K562 (cell line): ENCODE data around the gene MICAL2. TPM values are rescaled to one million over a fixed set of nuclear protein-coding genes. Genes with fewer than 3 reads are reported as not detected.

ENCODE experiments used
- DEAF1 ChIP-seq: fragments of 450-650 bp; formaldehyde crosslinking; IDR thresholded peaks from 2 replicates; pipeline ENCODE4 v1.4.0; 2020; ENCODE audit warnings: mild to moderate bottlenecking, moderate library complexity
- ETS2 ChIP-seq: IDR thresholded peaks from 2 replicates; pipeline ENCODE4 v1.6.1; 2016; ENCODE audit warnings: borderline replicate concordance, missing genetic modification characterization, mild to moderate bottlenecking, moderate library complexity, missing compliant biosample characterization; ENCODE audit not compliant: poor library complexity, severe bottlenecking
- GATAD2A ChIP-seq: fragments of 450-650 bp; IDR thresholded peaks from 2 replicates; pipeline ENCODE4 v1.6.1; 2017
- GTF3C2 ChIP-seq: IDR thresholded peaks from 3 replicates; pipeline ENCODE4 v1.6.1; 2011; ENCODE audit warnings: borderline replicate concordance, mild to moderate bottlenecking, moderate library complexity; ENCODE audit not compliant: insufficient read length; ENCODE audit errors: extremely low read depth
- MEIS2 ChIP-seq: fragments of 450-650 bp; IDR thresholded peaks from 2 replicates; pipeline ENCODE4 v1.6.1; 2014; ENCODE audit warnings: mild to moderate bottlenecking; ENCODE audit not compliant: partially characterized antibody
- MTA2 ChIP-seq: fragments of 450-650 bp; IDR thresholded peaks from 2 replicates; pipeline ENCODE4 v1.6.1; 2016; ENCODE audit warnings: low read depth
- MXI1 ChIP-seq: IDR thresholded peaks from 2 replicates; pipeline ENCODE4 v1.6.1; 2011; ENCODE audit warnings: low read depth, mild to moderate bottlenecking, improper control_type of control experiment, low read length
- NFATC3 ChIP-seq: fragments of 450-650 bp; IDR thresholded peaks from 2 replicates; pipeline ENCODE4 v1.6.1; 2017; ENCODE audit warnings: mild to moderate bottlenecking
- TBL1XR1 ChIP-seq, 2 experiments: IDR thresholded peaks; 2 replicates each; pipeline ENCODE4 v1.6.1; 2012; ENCODE audit warnings: improper control_type of control experiment in 2 of 2, low read length in 2 of 2, mild to moderate bottlenecking in 1 of 2
- TEAD4 ChIP-seq, 2 experiments: sonication (generic) in 1 of 2; formaldehyde crosslinking in 1 of 2; IDR thresholded peaks; 2 replicates each; pipeline versions ENCODE4 v1.6.1 to v1.8.0; 2012 to 2022; ENCODE audit warnings: borderline replicate concordance in 1 of 2, inconsistent platforms in 1 of 2, low read length in 1 of 2, mild to moderate bottlenecking in 1 of 2, missing genetic modification reagents in 1 of 2
- ZFP36 ChIP-seq: fragments of 150-350 bp; IDR thresholded peaks from 2 replicates; pipeline ENCODE4 v1.6.1; 2018; ENCODE audit warnings: low read length, low read depth; ENCODE audit not compliant: partially characterized antibody
- ZNF174 ChIP-seq: fragments of 250-450 bp; sonication (Bioruptor Pico); IDR thresholded peaks from 2 replicates; pipeline ENCODE4 v1.4.0; 2020; ENCODE audit warnings: mild to moderate bottlenecking
- ZNF316 ChIP-seq: fragments of 450-650 bp; IDR thresholded peaks from 2 replicates; pipeline ENCODE4 v1.6.1; 2016
- polyA plus RNA-seq, 8 experiments: library from polyadenylated mRNA; depleted of rRNA in 4 of 8; stranded (reverse) in 5 of 8; unstranded in 3 of 8; fragments of >200 nt; fragmentation: Nextera tagmentation in 2 of 8; fragmentation: Illumina TruSeq in 1 of 8; extraction: Ambion mirVana in 2 of 8; extraction: Trizol in 1 of 8; gene quantifications; 2 replicates each; pipeline versions ENCODE4 v1.2.1 to v1.2.3, GENCODE V29; 2011 to 2014; ENCODE audit warnings: inconsistent platforms in 1 of 8, missing spikeins in 1 of 8
- total RNA-seq, 7 experiments: library from RNA; depleted of rRNA in 6 of 7; stranded (reverse); fragments of >200 nt in 6 of 7; fragmentation: Illumina TruSeq in 2 of 7; extraction: Trizol in 2 of 7; gene quantifications; 2 replicates each; pipeline versions ENCODE4 v1.2.1 to v1.2.3, GENCODE V29; 2011 to 2021; ENCODE audit warnings: low replicate concordance in 1 of 7
- TF ChIP-seq, protein P1 (sequence below), 2 experiments: IDR thresholded peaks; 2 replicates each; pipeline ENCODE4 v1.6.1; 2011; ENCODE audit warnings: borderline replicate concordance in 1 of 2, control low read depth in 1 of 2, low read depth in 1 of 2, low read length in 1 of 2, mild to moderate bottlenecking in 1 of 2, mixed read lengths in 1 of 2, moderate library complexity in 1 of 2; ENCODE audit not compliant: insufficient read depth in 1 of 2, insufficient read length in 1 of 2, poor library complexity in 1 of 2, severe bottlenecking in 1 of 2; ENCODE audit errors: extremely low read depth in 1 of 2
- TF ChIP-seq, protein P2 (sequence below), 2 experiments: fragments of 250-450 bp in 1 of 2; fragments of 450-650 bp in 1 of 2; sonication (Bioruptor Pico) in 1 of 2; IDR thresholded peaks; 2 replicates each; pipeline versions ENCODE4 v1.6.1 to v1.8.0; 2016 to 2021; ENCODE audit warnings: mild to moderate bottlenecking in 2 of 2, moderate library complexity in 2 of 2, missing compliant biosample characterization in 1 of 2, missing genetic modification characterization in 1 of 2

Gene MICAL2
- total and polyA plus RNA-seq, 9 of the 15 experiments (the other 6 are each of a cell fraction or from before 2014, with no cell fraction given) = 4.7 to 64.2 (median 33.6) TPM

GRCh38 chr11:12120031-12121008, 9.9 kb downstream of the MICAL2 start (continued):
- TF ChIP-seq, protein P1, sequence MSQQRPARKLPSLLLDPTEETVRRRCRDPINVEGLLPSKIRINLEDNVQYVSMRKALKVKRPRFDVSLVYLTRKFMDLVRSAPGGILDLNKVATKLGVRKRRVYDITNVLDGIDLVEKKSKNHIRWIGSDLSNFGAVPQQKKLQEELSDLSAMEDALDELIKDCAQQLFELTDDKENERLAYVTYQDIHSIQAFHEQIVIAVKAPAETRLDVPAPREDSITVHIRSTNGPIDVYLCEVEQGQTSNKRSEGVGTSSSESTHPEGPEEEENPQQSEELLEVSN (IDR thresholded peaks at IDR 0.05; ENCODE audit: borderline replicate concordance in 1 of 2, extremely low read depth in 1 of 2, insufficient read depth in 1 of 2, insufficient read length in 1 of 2, low read depth in 1 of 2, low read length in 1 of 2, poor library complexity in 1 of 2, severe bottlenecking in 1 of 2) = no peak
- TF ChIP-seq MXI1 (no peak), MTA2 (no peak), ETS2 (tag) (no peak), ZNF316 (no peak), TEAD4 (IDR thresholded peaks at IDR 0.05; ENCODE audit: low read length) (peak; percentile 59; the same call in 1 of the 2 replicates), TEAD4 (CRISPR knock-in tag; IDR thresholded peaks at IDR 0.05; ENCODE audit: borderline replicate concordance) (no peak), GTF3C2 (no peak), ZFP36 (peak; percentile 96), NFATC3 (no peak), TBL1XR1 (IDR thresholded peaks at IDR 0.05; ENCODE audit: low read length in 2 of 2) (0 out of 4 replicates have a peak, but pooled peaks of 1 of the 2 experiments have one; percentile 20), ZNF174 (CRISPR knock-in tag) (no peak), GATAD2A (peak; percentile 18; the same call in 1 of the 2 replicates), MEIS2 (peak; percentile 94), DEAF1 (no peak)
- TF ChIP-seq, protein P2, sequence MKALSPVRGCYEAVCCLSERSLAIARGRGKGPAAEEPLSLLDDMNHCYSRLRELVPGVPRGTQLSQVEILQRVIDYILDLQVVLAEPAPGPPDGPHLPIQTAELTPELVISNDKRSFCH (CRISPR knock-in tag; IDR thresholded peaks at IDR 0.05) = no peak
- TF ChIP-seq, protein P2 (tag; IDR thresholded peaks at IDR 0.05) = no peak
